ENCODE results near the gene SSR3.
"Not testable (repeated sequence)": the region's sequence is repeated elsewhere in the genome, so short reads cannot be mapped to it uniquely, and the experiment has no call there.

Gene SSR3

DNA sequence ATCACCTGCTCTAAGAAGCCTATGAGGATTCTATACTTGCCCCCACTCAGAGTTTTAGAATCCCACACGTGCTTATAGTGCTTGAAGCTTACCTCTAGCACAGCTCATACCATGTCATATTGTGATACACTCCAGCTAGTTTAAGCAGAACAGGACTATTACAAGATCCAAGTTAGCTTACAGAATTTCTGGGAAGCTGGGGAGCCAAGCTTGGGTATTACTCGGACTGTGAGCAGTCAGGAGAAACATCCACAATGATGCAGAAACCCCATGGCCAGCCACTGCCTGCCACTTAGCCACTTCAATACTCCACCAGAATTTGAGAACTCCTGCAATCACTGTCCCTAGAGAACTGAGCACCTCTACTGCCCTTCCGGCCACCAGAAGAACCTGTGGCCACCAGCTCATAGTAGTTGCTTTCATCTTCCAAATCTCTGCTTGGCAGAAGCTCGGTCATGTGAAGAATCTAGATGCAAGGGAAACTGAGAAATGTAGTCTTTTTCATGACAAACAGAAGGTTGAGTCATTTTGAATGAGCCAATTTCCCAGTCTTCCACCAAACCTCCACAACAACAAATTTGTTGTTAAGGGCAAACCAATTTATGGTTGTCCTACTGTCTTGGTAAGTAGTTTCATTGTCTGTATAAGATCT is 27.7 kb upstream of the SSR3 start:
- Mint-ChIP-seq H3K4me1 (ENCODE audit: low read depth) (peaks cover 5% of the 10 kb centered on the region), H3K27me3 (peaks cover 1% of the 10 kb centered on the region)

GRCh38 chr3:156581954-156582353 is 27.0 kb upstream of the SSR3 start:
- Mint-ChIP-seq H3K4me1 (ENCODE audit: low read depth) (peaks cover 5% of the 10 kb centered on the region), H3K9me3 (ENCODE audit: low read depth) (no peaks in the 10 kb centered on the region), H3K4me3 (no peak overlapping the region), H3K27me3 (peaks cover 1% of the 10 kb centered on the region), H3K27ac (no peak overlapping the region), H3K36me3 (no peaks in the 10 kb centered on the region)

More for the DNA sequence above, 27.7 kb upstream of the SSR3 start:
- H3K4me3 Mint-ChIP-seq: no peak overlapping the region
- H3K27ac Mint-ChIP-seq: no peak overlapping the region
- H3K36me3 Mint-ChIP-seq: no peaks in the 10 kb centered on the region
- no peaks in the 10 kb centered on the region for H3K9me3 Mint-ChIP-seq (ENCODE audit: low read depth)

DNA sequence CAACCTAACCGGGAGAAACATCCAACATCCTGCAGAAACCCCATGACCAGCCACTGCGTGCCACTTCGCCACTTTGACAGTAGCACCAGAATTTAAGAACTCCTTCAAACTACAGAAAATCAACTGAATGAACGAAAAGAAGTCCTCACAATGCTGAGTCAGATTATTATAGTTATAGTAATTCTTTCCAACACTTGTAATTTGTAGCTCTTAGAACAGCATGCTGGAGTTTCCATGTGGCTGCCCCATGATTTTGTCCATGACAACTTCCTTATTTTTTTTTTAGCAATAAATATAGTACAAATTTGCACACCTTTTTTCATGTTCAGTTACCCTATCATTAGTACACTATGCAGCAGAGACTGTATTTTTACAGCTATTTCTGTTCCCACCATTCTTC is 26.1 kb upstream of the SSR3 start:
- H3K27me3 Mint-ChIP-seq: peaks cover 3% of the 10 kb centered on the region
- H3K4me1 Mint-ChIP-seq (ENCODE audit: low read depth): peaks cover 5% of the 10 kb centered on the region
- no peak overlapping the region for H3K27ac Mint-ChIP-seq
- H3K9me3 Mint-ChIP-seq (ENCODE audit: low read depth): no peaks in the 10 kb centered on the region
- H3K4me3 Mint-ChIP-seq: no peak overlapping the region
- no peaks in the 10 kb centered on the region for H3K36me3 Mint-ChIP-seq

DNA sequence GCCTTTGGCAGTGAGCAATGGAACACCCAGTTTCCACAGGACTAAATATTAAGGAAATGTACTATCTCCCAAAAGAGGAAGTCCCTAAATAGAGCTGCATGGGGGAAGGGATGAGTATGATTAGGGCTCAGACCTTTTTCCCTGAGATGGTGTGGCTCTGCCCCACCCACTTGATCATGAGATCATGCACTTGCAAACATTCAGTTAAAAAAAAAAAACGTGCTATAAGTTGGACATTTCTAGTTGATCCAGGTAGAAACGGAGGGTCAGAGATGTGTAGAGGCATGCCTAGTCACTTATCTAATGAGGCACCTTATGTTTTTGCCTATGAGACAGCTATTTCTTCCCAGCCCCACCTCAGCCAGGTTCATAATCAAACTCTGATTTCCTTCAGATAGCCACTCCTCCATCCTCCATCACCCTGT is 24.5 kb upstream of the SSR3 start:
- Mint-ChIP-seq H3K4me3 (no peak overlapping the region), H3K36me3 (no peaks in the 10 kb centered on the region), H3K4me1 (ENCODE audit: low read depth) (peaks cover 5% of the 10 kb centered on the region), H3K27ac (no peak overlapping the region), H3K27me3 (peaks cover 5% of the 10 kb centered on the region), H3K9me3 (ENCODE audit: low read depth) (no peaks in the 10 kb centered on the region)

GRCh38 chr3:156577736-156578135 is 22.8 kb upstream of the SSR3 start:
- no peaks in the 10 kb centered on the region for H3K9me3 Mint-ChIP-seq (ENCODE audit: low read depth)
- H3K27ac Mint-ChIP-seq: no peak overlapping the region
- H3K4me3 Mint-ChIP-seq: no peak overlapping the region
- peaks cover 6% of the 10 kb centered on the region for H3K27me3 Mint-ChIP-seq
- no peaks in the 10 kb centered on the region for H3K4me1 Mint-ChIP-seq (ENCODE audit: low read depth)
- no peaks in the 10 kb centered on the region for H3K36me3 Mint-ChIP-seq

- no peak overlapping the region for H3K27ac Mint-ChIP-seq
- no peaks in the 10 kb centered on the region for H3K36me3 Mint-ChIP-seq
- no peaks in the 10 kb centered on the region for H3K9me3 Mint-ChIP-seq (ENCODE audit: low read depth)
- H3K4me3 Mint-ChIP-seq: no peak overlapping the region
- H3K4me1 Mint-ChIP-seq (ENCODE audit: low read depth): no peaks in the 10 kb centered on the region
- peaks cover 6% of the 10 kb centered on the region for H3K27me3 Mint-ChIP-seq
Observed at GRCh38 chr3:156576651-156577348, 21.9 kb upstream of the SSR3 start.

- no peaks in the 10 kb centered on the region for H3K9me3 Mint-ChIP-seq (ENCODE audit: low read depth)
- no peaks in the 10 kb centered on the region for H3K36me3 Mint-ChIP-seq
- H3K4me1 Mint-ChIP-seq (ENCODE audit: low read depth): no peaks in the 10 kb centered on the region
- H3K27ac Mint-ChIP-seq: no peak overlapping the region
- H3K27me3 Mint-ChIP-seq: peaks cover 5% of the 10 kb centered on the region
- no peak overlapping the region for H3K4me3 Mint-ChIP-seq
Observed at GRCh38 chr3:156576051-156576450, 21.1 kb upstream of the SSR3 start.

DNA sequence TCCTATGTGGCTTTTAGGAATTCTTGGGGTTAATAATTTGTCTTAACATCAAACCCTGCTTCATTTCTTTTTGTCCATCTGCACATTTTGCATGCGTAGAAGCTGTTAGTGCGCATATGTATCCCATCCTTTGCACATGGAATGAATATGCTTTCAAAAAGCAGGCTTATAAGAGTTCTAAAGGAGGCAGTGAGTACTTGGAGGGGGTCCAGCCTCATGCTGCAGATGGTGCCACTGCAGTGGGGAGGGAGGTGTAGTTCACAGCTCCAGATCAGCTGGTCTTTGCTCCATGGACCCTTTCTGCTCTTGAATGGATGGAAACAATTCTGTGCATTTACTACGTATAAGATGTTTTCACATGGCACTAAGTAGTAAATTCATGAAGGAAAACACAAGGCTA is 20.7 kb upstream of the SSR3 start:
- Mint-ChIP-seq H3K4me3 (no peak overlapping the region), H3K36me3 (no peaks in the 10 kb centered on the region), H3K27ac (no peak overlapping the region), H3K4me1 (ENCODE audit: low read depth) (no peaks in the 10 kb centered on the region), H3K27me3 (peaks cover 5% of the 10 kb centered on the region), H3K9me3 (ENCODE audit: low read depth) (no peaks in the 10 kb centered on the region)

DNA sequence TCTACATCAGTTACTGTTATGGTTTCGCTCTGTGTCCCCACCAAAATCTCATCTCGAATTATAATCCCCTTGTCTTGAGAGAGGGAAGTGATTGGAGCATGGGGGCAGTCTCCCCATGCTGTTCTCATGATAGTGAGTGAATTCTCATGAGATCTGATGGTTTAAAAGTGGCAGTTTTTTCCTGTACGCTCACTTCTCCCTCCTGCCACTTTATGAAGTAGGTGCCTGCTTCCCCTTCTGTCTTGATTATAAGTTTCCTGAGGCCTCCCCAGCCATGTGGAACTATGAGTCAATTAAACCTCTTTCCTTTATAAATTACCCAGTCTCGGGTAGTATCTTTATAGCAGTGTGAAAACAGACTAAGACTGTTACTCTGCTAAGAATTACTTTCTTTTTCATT is 15.0 kb upstream of the SSR3 start:
- H3K27me3 Mint-ChIP-seq; H3K36me3 Mint-ChIP-seq; H3K9me3 Mint-ChIP-seq (ENCODE audit: low read depth); H3K4me1 Mint-ChIP-seq (ENCODE audit: low read depth); H3K4me3 Mint-ChIP-seq; H3K27ac Mint-ChIP-seq: not testable (repeated sequence)

- H3K27ac Mint-ChIP-seq; H3K36me3 Mint-ChIP-seq; H3K4me1 Mint-ChIP-seq (ENCODE audit: low read depth); H3K9me3 Mint-ChIP-seq (ENCODE audit: low read depth); H3K27me3 Mint-ChIP-seq; H3K4me3 Mint-ChIP-seq: not testable (repeated sequence)
Observed at GRCh38 chr3:156569016-156569415, 14.1 kb upstream of the SSR3 start.

DNA sequence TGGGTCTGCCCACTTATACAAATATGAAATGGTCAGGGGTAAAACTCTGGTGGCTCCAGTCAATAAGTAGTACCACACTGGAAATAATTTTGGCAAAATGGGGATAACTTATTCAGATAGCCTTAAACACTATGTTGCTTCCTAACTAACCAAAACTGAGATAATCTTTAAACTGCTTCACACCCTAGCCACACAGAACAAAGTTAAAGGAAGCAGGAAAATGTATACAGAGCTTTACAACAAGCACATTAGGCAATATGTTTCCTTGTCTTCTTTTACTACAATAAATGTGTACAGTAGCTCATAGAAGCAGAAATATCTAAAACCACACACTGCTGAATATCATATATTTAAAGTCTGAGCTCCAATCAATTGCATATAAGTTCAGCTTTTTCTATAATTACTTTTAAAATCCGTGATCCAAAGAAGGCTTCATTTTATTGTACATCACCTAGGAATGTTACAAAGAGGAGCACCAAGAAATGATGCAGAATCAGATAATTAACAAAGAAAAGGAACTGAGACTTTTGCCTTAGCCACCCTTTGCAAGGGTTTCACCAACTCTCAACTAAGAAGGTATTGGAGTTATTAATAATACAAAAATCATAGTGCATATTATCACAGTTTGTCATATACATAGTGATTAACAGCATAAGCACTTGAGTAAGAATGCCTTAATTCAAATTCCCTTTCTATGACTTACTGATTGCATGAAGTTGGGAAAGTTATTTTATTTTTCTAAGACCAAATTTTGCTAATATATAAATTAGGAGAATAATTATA is 9.2 kb upstream of the SSR3 start:
- peaks cover 6% of the 10 kb centered on the region for H3K9me3 Mint-ChIP-seq (ENCODE audit: low read depth)
- H3K4me1 Mint-ChIP-seq (ENCODE audit: low read depth): no peaks in the 10 kb centered on the region
- H3K36me3 Mint-ChIP-seq: no peaks in the 10 kb centered on the region
- no peak overlapping the region for H3K4me3 Mint-ChIP-seq
- H3K27me3 Mint-ChIP-seq: peaks cover 4% of the 10 kb centered on the region
- no peak overlapping the region for H3K27ac Mint-ChIP-seq

DNA sequence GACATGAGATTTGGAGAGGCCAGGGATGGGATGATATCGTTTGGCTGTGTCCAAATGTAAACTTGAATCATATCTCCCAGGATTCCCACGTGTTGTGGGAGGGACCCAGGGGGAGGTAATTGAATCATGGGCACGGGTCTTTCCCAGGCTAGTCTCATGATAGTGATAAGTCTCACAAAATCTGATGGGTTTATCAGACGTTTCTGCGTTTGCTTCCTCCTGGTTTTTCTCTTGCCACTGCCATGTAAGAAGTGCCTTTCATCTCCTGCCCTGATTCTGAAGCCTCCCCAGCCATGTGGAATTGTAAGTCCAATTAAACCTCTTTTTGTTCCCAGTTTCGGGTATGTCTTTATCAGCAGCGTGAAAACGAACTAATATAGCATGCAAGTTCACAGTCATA is 7.6 kb upstream of the SSR3 start:
- not testable (repeated sequence) for H3K4me1 Mint-ChIP-seq (ENCODE audit: low read depth); H3K4me3 Mint-ChIP-seq; H3K27me3 Mint-ChIP-seq; H3K36me3 Mint-ChIP-seq; H3K27ac Mint-ChIP-seq; H3K9me3 Mint-ChIP-seq (ENCODE audit: low read depth)

GRCh38 chr3:156561533-156561932 is 6.6 kb upstream of the SSR3 start:
- no peak overlapping the region for H3K4me3 Mint-ChIP-seq

DNA sequence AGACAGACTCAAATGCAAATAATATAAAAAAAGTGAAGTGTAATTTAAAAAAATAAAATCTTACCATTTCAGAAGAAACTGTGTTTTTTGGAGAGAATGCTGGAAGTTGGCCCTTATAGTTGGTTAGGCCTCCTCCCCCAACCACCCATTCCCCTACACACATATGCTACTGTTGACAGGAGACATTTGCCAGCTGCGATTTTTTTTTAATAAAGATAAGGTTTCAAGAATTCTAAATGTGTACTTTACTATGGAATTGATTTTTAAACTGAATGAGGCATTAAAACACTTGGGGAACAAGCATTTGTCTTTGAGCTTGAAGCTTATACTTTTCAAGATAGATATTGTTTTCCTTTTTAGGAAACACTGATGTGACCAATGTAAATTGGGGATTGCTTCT is 4.4 kb upstream of the SSR3 start:
- H3K27ac Mint-ChIP-seq: no peak overlapping the region
- H3K27me3 Mint-ChIP-seq: peaks cover 4% of the 10 kb centered on the region
- no peak overlapping the region for H3K4me3 Mint-ChIP-seq
- no peaks in the 10 kb centered on the region for H3K9me3 Mint-ChIP-seq (ENCODE audit: low read depth)
- no peaks in the 10 kb centered on the region for H3K36me3 Mint-ChIP-seq
- peaks cover 5% of the 10 kb centered on the region for H3K4me1 Mint-ChIP-seq (ENCODE audit: low read depth)

More at GRCh38 chr3:156561533-156561932, 6.6 kb upstream of the SSR3 start:
- peaks cover 4% of the 10 kb centered on the region for H3K27me3 Mint-ChIP-seq
- H3K27ac Mint-ChIP-seq: no peak overlapping the region
- no peaks in the 10 kb centered on the region for H3K9me3 Mint-ChIP-seq (ENCODE audit: low read depth)
- no peaks in the 10 kb centered on the region for H3K4me1 Mint-ChIP-seq (ENCODE audit: low read depth)
- H3K36me3 Mint-ChIP-seq: no peaks in the 10 kb centered on the region

DNA sequence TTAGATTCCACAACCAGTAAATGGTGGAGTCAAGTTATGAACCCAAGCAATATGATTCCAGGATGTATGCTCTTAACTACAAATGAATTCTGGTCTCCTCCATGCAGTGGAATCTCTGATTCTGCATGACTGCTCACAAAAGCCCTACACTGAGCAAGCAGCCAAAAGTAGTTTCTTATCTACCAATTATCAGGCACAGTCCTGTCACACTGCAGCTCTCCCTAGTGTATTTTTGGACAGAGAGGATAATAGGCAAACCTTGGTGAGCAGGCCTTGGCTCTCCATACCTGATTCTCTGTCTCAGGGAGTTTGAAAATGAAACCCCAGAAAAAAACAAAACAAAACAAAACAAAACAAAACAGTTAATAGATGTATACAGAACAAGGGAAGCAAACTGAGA is 3.5 kb upstream of the SSR3 start:
- Mint-ChIP-seq H3K27ac (no peak overlapping the region), H3K36me3 (peaks cover 4% of the 10 kb centered on the region), H3K9me3 (ENCODE audit: low read depth) (no peaks in the 10 kb centered on the region), H3K4me3 (no peak overlapping the region), H3K4me1 (ENCODE audit: low read depth) (peaks cover 12% of the 10 kb centered on the region), H3K27me3 (peaks cover 2% of the 10 kb centered on the region)

Measured in activated naive CD8-positive, alpha-beta T cell (primary cell).